ENCODE data around the gene DAPP1. TPM values are rescaled to one million over a fixed set of nuclear protein-coding genes. Genes with fewer than 3 reads are reported as not detected.
"Not testable (repeated sequence)": the region's sequence is repeated elsewhere in the genome, so short reads cannot be mapped to it uniquely, and the experiment has no call there.

Gene DAPP1
- total RNA-seq, 2 experiments from 2014 or later = 8.3 to 9.1 TPM

GRCh38 chr4:99827857-99828256 is 11.2 kb downstream of the DAPP1 start:
- no peak for ATAC-seq (ENCODE audit: poor library complexity)
- H3K27me3 Mint-ChIP-seq = no peaks in the 10 kb centered on the region
- TF ChIP-seq CTCF (IDR thresholded peaks at IDR 0.05) = no peak
- peaks cover 16% of the 10 kb centered on the region for H3K36me3 Mint-ChIP-seq (ENCODE audit: low read depth)
- H3K27ac ChIP-seq (ENCODE audit: low read depth in 1 of 2, low read length in 2 of 2) = no peak overlapping the region
- no peaks in the 10 kb centered on the region for H3K9me3 ChIP-seq (ENCODE audit: control insufficient read depth in 1 of 2, insufficient read depth in 1 of 2, low read length in 2 of 2)
- CTCF ChIA-PET = interaction anchor here (0.9 to 2.2 kb wide), 2 partner anchors 16 to 121 kb away, joined by 3 to 6 read pairs; no protein-coding TSS in a partner anchor
- H3K4me3 Mint-ChIP-seq = no peak overlapping the region
- peaks cover 4% of the 10 kb centered on the region for H3K4me1 ChIP-seq (ENCODE audit: insufficient read depth, low read length)
- intact Hi-C loops (cut with DNase I, micrococcal nuclease) = no loop called here
- no peak for DNase-seq
- H3K27me3 ChIP-seq (ENCODE audit: control insufficient read depth in 1 of 2, insufficient read depth in 2 of 2, low read length in 2 of 2) = no peaks in the 10 kb centered on the region
- H3K9me3 Mint-ChIP-seq = no peaks in the 10 kb centered on the region
- H3K36me3 ChIP-seq (ENCODE audit: insufficient read depth, low read length) = peaks cover 3% of the 10 kb centered on the region
- peaks cover 46% of the 10 kb centered on the region for H3K4me1 Mint-ChIP-seq (ENCODE audit: low read depth)
- no peak overlapping the region for H3K27ac Mint-ChIP-seq
- H3K4me3 ChIP-seq (ENCODE audit: low read length) = no peak overlapping the region
- POLR2A ChIA-PET = interaction anchor here (0.9 kb wide), 1 partner anchor 121 kb away, joined by 3 read pairs; no protein-coding TSS in a partner anchor

- H3K27ac ChIP-seq (ENCODE audit: low read depth in 1 of 2, low read length in 2 of 2) = no peak overlapping the region
- no peaks in the 10 kb centered on the region for H3K27me3 Mint-ChIP-seq
- no peak for ATAC-seq (ENCODE audit: poor library complexity)
- H3K4me1 ChIP-seq (ENCODE audit: insufficient read depth, low read length) = peaks cover 4% of the 10 kb centered on the region
- ChIA-PET CTCF (interaction anchor here (2.2 kb wide), 1 partner anchor 17 kb away, joined by 6 read pairs; no protein-coding TSS in a partner anchor), POLR2A (interaction anchor here (0.9 kb wide), 1 partner anchor 120 kb away, joined by 3 read pairs; no protein-coding TSS in a partner anchor)
- H3K4me3 ChIP-seq (ENCODE audit: low read length) = no peak overlapping the region
- H3K4me3 Mint-ChIP-seq = no peak overlapping the region
- H3K36me3 Mint-ChIP-seq (ENCODE audit: low read depth) = peaks cover 15% of the 10 kb centered on the region
- H3K27me3 ChIP-seq (ENCODE audit: control insufficient read depth in 1 of 2, insufficient read depth in 2 of 2, low read length in 2 of 2) = no peaks in the 10 kb centered on the region
- H3K9me3 ChIP-seq (ENCODE audit: control insufficient read depth in 1 of 2, insufficient read depth in 1 of 2, low read length in 2 of 2) = no peaks in the 10 kb centered on the region
- intact Hi-C loops (cut with DNase I, micrococcal nuclease) = no loop called here
- H3K4me1 Mint-ChIP-seq (ENCODE audit: low read depth) = peaks cover 43% of the 10 kb centered on the region
- H3K27ac Mint-ChIP-seq = no peak overlapping the region
- no peak for TF ChIP-seq CTCF (IDR thresholded peaks at IDR 0.05)
- no peaks in the 10 kb centered on the region for H3K9me3 Mint-ChIP-seq
- no peak for DNase-seq
- peaks cover 3% of the 10 kb centered on the region for H3K36me3 ChIP-seq (ENCODE audit: insufficient read depth, low read length)
Measured at GRCh38 chr4:99828477-99828876, 11.8 kb downstream of the DAPP1 start.

- H3K4me3 Mint-ChIP-seq; H3K4me3 ChIP-seq (ENCODE audit: low read length); H3K9me3 Mint-ChIP-seq; H3K4me1 ChIP-seq (ENCODE audit: insufficient read depth, low read length); CTCF ChIA-PET; H3K9me3 ChIP-seq (ENCODE audit: control insufficient read depth in 1 of 2, insufficient read depth in 1 of 2, low read length in 2 of 2); H3K27ac Mint-ChIP-seq; H3K36me3 ChIP-seq (ENCODE audit: insufficient read depth, low read length); intact Hi-C loops (cut with DNase I, micrococcal nuclease); DNase-seq; H3K27me3 Mint-ChIP-seq; H3K27me3 ChIP-seq (ENCODE audit: control insufficient read depth in 1 of 2, insufficient read depth in 2 of 2, low read length in 2 of 2); H3K27ac ChIP-seq (ENCODE audit: low read depth in 1 of 2, low read length in 2 of 2); ATAC-seq (ENCODE audit: poor library complexity): not testable (repeated sequence)
- peaks cover 14% of the 10 kb centered on the region for H3K36me3 Mint-ChIP-seq (ENCODE audit: low read depth)
- POLR2A ChIA-PET = interaction anchor here (0.6 to 0.8 kb wide), 3 partner anchors 14 to 22 kb away, joined by 3 to 4 read pairs (median 3); partner anchors contain the start of gene DAPP1
- peaks cover 28% of the 10 kb centered on the region for H3K4me1 Mint-ChIP-seq (ENCODE audit: low read depth)
Measured at GRCh38 chr4:99830051-99830450, 13.4 kb downstream of the DAPP1 start.

GRCh38 chr4:99832321-99832720 is 15.7 kb downstream of the DAPP1 start:
- DNase-seq = no peak
- peaks cover 22% of the 10 kb centered on the region for H3K36me3 ChIP-seq (ENCODE audit: insufficient read depth, low read length)
- H3K9me3 ChIP-seq (ENCODE audit: control insufficient read depth in 1 of 2, insufficient read depth in 1 of 2, low read length in 2 of 2) = no peaks in the 10 kb centered on the region
- Mint-ChIP-seq H3K27me3 (no peaks in the 10 kb centered on the region), H3K4me3 (no peak overlapping the region), H3K36me3 (ENCODE audit: low read depth) (peaks cover 32% of the 10 kb centered on the region), H3K27ac (no peak overlapping the region), H3K4me1 (ENCODE audit: low read depth) (peaks cover 11% of the 10 kb centered on the region), H3K9me3 (no peaks in the 10 kb centered on the region)
- ATAC-seq (ENCODE audit: poor library complexity) = no peak
- ChIA-PET POLR2A (interaction anchor here (0.6 to 1.1 kb wide), 3 partner anchors 11 to 15 kb away, joined by 3 to 4 read pairs (median 3); no protein-coding TSS in a partner anchor), CTCF (no interaction called here)
- H3K4me3 ChIP-seq (ENCODE audit: low read length) = no peak overlapping the region
- no peaks in the 10 kb centered on the region for H3K27me3 ChIP-seq (ENCODE audit: control insufficient read depth in 1 of 2, insufficient read depth in 2 of 2, low read length in 2 of 2)
- intact Hi-C loops (cut with DNase I, micrococcal nuclease) = no loop called here
- H3K4me1 ChIP-seq (ENCODE audit: insufficient read depth, low read length) = no peaks in the 10 kb centered on the region
- no peak for TF ChIP-seq CTCF (IDR thresholded peaks at IDR 0.05)
- H3K27ac ChIP-seq (ENCODE audit: low read depth in 1 of 2, low read length in 2 of 2) = no peak overlapping the region
